GM21717 (cell line): ENCODE data around the gene ZNF184.

Source experiments
- ATAC-seq: cut with Tn5 transposase; IDR thresholded peaks from one replicate; pipeline ENCODE4 v1.9.1; 2021; ENCODE audit warnings: mild to moderate bottlenecking, moderate library complexity; ENCODE audit not compliant: unreplicated experiment

ZNF184 gene

DNA sequence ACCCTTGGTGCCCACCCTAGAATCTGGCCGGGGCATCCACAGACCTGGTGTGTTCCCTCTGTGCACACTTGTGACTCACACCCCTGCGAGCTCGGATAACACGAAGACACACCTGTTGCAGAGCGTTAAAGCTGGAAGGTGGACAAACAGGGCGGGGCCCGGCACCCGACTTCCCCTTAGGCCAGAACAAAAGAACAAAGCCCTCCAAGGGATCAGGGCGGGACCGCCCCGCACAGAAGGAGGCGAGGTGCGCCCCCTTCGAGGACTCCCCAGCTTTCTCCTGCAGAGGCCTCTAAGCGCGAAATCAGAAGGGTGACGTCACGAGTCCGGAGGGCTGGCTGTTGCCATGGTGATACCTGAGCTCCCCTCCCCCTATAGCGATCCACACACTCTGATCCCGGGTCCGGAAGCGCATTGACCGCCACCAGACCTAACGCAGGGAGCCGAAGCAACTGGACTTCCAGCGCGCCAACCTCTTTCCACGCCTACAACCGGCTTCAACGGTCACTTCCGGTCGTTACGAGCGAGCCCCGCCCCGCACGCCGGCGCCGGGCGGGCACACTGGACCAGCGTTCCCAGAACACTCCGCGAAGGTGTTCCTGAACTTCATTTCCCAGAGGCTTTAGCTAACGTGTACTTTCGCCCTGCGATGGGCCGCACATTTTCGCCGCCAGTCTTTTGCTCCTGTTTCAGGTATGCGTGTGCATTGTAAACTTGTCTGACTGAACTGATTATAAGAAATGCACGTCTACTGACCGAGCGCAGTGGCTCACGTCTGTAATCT, at the start of gene ZNF184:
ZNF184 (minus strand) TSS at position 489 of the 784 bp plus-strand sequence. CDS start 811 bp downstream, outside the sequence.
- peak; percentile 87 for ATAC-seq

- peak; percentile 64 for ATAC-seq
These were observed 46.2 kb upstream of the ZNF184 start for GRCh38 chr6:27518881-27519795.

DNA sequence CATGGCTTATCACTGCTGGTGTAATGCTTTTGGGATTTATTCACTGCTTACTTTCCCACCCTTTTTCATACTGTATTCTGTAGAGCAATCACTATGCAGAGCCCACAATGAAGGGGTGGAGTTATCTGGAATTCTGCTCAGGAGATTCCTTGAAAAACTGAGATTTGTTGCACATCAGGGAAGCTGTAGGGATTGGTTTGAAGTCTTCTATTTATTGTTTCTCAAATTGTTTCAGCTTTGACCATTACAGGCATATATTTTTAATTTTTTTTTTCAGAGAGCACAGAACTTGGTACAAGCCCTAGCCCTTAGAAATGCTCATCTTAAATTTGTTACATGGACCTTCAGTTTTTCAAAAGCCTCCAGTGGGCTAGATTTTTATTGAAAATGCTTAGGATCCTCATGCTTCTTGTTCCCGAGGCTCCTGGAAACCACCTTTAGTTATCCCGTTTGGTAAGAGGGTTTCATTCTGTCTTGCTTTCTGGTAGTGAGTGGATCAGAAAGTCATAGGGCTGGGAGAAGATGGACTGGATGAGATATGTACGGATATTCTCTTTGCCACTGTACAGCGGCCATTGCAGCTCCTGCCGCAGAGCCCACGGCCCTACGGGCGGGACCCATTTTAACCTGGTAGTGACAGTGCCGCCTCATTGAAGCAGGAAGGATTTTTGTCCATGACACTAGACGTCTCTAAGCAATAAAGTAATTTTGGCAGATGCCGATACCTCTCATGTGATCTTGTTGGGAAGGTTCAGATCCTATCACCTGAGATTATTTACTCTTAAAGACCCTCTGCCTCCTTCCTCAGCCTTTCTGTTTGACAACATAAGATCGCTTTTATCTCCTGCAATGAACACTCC, 45.3 kb upstream of the ZNF184 start:
- no peak for ATAC-seq

- ATAC-seq = no peak
These were observed 44.3 kb upstream of the ZNF184 start for GRCh38 chr6:27517238-27517637.

GRCh38 chr6:27514906-27515495, 42.1 kb upstream of the ZNF184 start:
- ATAC-seq = no peak

GRCh38 chr6:27512525-27512924, 39.6 kb upstream of the ZNF184 start:
- ATAC-seq = no peak

DNA sequence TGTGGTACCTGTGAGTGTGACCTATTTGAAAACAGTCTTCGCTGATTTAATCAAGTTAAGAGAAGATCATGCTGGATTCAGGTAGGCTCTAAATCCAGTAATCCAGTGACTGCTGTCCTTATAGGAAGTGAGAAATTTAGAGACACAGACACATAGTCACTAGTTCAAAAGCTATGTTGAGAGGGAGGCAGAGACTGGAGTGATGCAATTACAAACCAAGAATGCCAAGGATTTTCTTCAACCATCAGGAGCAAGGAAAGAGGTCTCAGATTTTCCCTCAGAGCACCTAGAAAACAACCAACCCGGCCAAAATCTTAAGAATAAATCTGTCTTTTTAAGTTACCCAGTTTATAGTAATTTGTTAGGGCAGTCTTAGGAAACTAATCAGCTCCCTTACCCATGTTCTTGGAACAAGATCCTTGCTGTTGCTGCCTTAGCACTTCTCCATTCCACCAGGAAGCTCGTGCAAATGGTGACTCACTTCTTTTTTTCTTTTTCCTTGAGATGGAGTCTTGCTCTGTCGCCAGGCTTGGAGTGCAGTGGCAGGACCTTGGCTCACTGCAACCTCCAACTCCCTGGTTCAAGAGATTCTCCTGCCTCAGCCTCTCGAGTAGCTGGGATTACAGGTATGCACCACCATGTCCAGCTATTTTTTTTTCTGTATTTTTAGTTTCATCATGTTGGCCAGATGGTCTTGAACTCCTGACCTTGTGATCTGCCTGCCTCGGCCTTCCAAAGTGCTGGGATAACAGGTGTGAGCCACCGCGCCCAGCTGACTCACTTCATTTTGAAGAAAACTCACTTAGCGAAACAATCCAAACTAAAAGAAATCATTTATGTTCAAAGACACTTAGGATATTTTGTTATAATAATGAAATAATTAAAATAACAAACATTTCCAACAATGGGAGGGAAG, 34.4 kb upstream of the ZNF184 start:
- no peak for ATAC-seq

- no peak for ATAC-seq
These were observed 32.5 kb upstream of the ZNF184 start for GRCh38 chr6:27505209-27506027.

DNA sequence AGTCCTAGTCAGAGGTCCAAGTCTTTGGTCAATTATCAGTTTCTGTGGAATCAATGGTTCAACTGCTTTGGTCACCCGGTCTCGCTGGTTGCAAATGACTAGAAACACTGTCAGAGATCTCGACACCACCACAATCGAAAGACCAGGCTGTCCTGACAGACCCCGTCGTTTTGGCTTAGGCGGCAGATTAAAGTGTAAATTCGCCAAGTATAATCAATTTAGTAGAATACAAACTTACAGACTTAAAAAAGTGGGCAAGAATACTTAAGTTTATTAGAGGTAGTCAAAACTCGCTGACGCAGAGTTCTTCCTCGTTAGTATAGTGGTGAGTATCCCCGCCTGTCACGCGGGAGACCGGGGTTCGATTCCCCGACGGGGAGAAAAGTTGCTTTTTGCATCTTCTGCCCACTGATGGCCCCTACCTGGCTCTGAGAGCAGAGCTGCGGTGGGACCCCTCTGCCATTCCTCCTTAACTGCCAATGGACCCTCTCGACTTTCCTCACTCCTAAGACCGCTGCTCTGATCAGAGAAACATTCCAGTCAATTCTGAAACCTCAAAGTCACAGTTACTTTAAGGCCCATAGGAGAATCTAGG, 30.6 kb upstream of the ZNF184 start:
- ATAC-seq = peak; percentile 37

- ATAC-seq = peak; percentile 44
These were observed 29.9 kb upstream of the ZNF184 start for GRCh38 chr6:27502508-27503435.

GRCh38 chr6:27501187-27501586, 28.3 kb upstream of the ZNF184 start:
- no peak for ATAC-seq

- ATAC-seq = no peak
These were observed 27.3 kb upstream of the ZNF184 start for GRCh38 chr6:27500177-27500576.

DNA sequence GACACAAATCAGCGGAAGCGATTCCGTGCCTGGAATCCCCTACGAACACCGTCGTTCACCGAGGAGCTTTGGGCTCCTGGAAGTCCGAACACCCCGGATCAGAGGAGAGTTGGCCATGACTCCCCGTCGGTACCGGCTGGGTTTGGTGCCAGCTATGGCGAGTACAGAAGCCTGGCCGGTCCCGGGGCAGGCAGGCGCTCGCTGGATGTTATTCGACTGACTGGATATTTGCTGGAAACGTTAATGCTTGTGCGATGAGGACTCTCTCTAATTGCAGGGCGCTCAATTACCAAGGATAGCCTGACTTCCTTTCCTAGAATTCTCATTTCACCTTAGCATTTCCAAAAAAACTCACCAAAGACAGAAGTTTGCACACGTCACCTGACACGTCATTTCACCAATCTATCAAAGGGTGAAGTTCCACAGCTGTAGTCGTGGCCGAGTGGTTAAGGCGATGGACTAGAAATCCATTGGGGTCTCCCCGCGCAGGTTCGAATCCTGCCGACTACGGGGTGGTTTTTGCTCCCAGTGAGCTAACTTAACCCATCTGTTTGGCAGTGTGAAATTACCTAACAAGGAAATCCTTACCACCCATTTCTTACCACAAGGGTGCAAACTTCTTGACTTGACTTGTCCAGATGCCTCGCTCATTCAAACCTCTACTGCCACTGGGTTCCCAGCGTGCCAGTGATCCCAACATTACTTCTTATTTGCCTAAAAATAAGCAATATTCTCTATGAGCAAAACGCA, 22.7 kb upstream of the ZNF184 start:
- no peak for ATAC-seq

GRCh38 chr6:27494987-27495385, 22.1 kb upstream of the ZNF184 start:
- ATAC-seq = no peak

DNA sequence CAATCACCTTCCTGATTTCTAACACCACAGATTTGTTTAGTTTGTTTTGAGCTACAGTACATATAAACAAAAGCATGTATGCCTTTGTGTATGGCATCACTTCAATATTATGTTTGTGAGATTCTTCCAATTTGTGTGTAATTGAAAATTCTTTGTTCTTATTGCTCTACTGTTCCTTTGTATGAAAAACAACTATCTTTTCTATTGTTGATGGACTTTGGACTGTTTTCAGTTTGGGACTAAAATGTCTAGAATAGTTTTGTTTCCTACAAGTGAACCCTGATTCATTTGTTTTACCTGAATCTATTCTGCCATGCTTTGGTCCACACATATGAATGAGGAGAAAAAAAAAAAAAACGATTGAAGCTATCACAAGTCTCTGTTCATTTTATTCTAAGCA, 21.2 kb upstream of the ZNF184 start:
- ATAC-seq = no peak

- ATAC-seq = no peak
These were observed 19.8 kb upstream of the ZNF184 start for GRCh38 chr6:27492631-27493190.
